Activated CD4-positive, alpha-beta T cell treated with anti-CD3 and anti-CD28 coated beads, Interleukin-2, amount 50 U/mL, for 1 hour (primary cell): ENCODE results near the gene BRIP1.
"Not testable (repeated sequence)": the region's sequence is repeated elsewhere in the genome, so short reads cannot be mapped to it uniquely, and the experiment has no call there.

Experiments
- DNase-seq: peaks from one replicate; pipeline ENCODE4 v3.0.0-alpha.2; 2020

The BRIP1 gene

GRCh38 chr17:61754124-61754523, 109.2 kb downstream of the BRIP1 start:
- no peak for DNase-seq

DNA sequence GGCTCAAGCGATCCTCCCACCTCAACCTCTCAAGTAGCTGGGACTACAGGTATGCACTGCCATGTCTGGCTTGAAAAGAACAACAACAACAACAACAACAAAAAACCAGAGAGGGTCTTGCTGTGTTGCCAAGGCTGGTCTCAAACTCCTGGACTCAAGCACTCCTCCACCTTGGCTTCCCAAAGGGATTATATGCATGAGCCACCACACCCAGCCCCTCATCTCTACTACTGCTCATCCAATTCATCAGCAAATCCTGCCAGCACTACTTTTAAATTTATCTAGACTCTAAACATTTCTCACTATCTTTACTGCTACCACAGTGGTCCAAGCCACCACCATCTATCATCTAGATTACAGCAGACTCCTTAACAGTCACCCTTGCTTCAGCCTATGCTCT, 109.6 kb downstream of the BRIP1 start:
- DNase-seq = no peak

DNA sequence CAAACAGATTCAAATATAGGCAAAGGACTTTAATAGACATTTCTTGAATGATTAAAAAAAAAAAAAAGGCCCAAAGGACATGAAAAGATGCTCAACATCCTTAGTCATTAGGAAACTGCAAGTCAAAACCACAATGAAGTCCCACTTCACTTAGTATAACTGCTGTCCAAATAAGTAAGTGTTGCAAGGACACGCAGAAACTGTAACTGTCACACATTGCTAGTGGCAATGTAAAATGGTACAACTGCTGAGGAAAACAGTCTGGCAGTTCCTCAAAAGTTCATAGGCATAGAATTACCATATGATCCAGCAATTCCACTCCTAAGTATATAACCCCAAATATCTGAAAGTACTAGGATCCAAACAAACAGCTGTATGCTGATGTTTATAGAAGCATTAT, 112.7 kb downstream of the BRIP1 start:
- no peak for DNase-seq

GRCh38 chr17:61749823-61750404, 113.4 kb downstream of the BRIP1 start:
- no peak for DNase-seq

DNA sequence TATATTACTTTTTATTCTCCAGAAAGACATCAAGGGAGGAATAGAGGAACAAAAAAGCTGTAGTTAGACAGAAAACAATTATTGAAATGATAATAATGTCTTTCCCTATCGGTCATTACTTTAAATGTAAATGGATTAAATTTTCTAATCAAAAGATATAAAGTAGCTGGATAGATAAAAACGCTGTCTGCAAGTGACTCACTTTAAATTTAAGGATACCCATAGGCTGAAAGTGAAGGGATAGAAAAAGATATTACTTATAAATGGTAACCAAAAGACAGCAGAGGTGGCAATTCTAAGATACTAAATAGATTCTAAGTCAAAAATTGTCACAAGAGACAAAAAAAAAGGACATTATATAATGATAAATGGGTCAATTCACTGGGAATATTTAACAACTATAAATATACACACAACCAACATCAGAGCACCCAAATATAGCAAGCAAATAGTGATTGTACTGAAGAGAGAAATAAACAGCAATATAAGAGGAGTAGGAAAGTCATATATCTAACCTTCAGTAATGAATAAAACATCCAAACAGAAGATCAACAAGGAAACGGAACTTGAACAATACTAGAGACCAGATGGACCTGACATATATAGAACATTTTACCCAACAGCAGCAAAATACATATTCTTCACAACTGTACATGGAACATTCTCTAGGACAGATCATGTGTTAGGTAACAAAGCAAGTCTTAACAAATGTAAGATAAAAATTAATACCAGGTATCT, 116.9 kb downstream of the BRIP1 start:
- DNase-seq = no peak

DNA sequence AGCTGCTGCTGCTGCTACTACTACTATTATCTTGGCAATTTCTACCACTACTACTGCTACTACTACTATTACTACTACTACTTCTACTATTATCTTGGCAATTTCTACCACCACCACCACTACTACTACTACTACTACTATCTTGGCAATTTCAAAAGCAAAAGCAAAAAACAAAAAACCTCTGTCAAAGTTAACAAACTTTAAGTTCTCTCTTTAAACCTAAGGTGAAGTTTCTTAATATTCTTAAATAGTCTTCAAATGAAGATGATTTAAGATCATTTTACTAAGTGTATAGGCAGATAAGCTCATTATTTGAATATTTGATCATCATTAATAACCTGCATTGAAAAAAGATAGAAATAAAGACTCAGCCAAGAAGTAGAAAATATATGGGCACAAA, 118.5 kb downstream of the BRIP1 start:
- DNase-seq = no peak

- DNase-seq = no peak
Observed at GRCh38 chr17:61744252-61744651, 119.1 kb downstream of the BRIP1 start.

DNA sequence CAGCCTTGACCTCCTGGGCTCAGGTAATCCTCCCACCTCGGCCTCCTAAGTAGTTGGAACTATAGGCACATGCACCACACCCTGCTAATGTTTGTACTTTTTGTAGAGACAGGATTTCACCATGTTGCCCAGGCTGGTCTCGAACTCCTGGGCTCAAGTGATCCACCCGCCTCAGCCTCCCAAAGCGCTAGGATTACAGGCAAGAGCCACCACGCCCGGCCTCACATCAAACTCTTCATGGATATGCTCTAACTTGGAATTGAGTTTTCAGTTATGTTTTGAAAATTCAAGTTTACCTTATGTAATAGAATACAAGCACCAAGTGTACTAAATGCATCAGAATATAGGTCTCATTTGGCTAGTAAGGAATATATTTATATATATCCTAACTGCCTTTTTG, 119.6 kb downstream of the BRIP1 start:
- DNase-seq = no peak

- no peak for DNase-seq
Observed at GRCh38 chr17:61739002-61739401, 124.3 kb downstream of the BRIP1 start.

DNA sequence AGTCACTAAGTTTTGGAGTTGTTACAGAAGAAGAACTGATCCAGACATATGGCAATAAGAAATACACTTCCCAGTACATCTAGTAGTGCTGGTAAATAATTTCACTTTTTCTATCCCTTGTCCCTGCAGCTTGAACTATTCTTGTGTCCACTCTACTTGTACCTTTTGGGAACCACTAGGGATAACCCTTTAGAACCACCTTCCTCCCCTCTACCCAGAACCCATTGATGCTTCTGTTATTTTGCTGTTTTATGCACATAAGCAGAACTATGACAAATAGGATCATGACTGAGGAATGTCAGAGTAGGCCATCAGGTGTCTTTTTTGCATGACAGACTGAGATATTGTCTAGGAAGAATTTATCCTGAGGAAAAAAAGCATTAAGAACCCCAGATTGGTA, 125.1 kb downstream of the BRIP1 start:
- no peak for DNase-seq

DNA sequence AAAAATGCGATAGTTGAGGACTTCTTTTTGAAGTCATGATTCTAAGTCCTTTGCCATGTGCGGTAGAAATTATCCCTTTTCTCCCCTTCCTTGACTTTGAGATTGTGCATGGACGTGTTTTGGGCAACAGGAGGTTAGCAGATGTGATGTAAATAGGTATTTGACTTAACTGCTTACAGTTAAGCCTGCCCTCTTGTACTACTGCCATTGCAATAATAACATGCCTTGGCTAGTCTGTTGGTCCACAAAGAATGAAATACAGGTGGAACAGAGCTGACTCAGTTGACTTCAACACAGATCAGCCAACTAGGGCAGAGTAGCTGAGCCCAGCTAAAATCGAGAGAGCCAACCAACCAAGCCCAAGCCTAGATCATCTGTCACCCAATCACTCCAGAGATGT, 125.5 kb downstream of the BRIP1 start:
- no peak for DNase-seq

DNA sequence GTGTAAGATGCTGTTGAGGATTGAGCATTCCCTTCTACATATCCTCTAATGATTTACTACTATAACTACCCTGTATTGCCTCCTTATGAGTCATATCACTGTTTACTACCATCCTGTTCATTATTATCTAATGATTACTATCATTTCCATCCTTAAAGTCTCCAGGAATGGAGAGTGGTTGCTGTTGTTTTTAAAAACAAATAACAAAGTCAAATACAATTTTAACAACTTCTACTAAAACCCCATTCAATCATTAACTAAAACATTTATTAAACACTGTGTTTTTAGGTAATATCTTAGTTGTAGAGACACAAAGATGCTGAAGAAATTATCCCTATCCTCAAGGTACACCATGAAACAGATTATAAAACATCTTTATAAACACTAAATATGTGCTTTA, 126.9 kb downstream of the BRIP1 start:
- no peak for DNase-seq

DNA sequence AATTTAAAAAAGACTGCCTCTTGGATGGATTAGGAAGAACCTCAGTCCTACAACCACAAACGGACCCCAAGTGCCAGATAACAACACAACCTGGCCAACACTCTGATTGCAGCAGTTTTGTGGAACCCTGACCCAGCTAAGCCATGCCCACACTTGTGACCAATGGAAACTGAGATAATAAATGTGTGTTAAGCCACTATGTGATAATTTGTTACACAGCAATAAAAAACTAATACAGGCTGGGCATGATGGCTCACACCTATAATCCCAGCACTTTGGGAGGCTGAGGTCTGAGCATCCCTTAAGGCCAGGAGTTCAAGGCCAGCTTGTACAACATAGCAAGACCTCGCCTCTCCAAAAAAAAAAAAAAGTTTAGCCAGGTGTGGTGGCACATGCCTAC, 127.5 kb downstream of the BRIP1 start:
- no peak for DNase-seq

- DNase-seq = no peak
Observed at GRCh38 chr17:61734466-61734865, 128.9 kb downstream of the BRIP1 start.

DNA sequence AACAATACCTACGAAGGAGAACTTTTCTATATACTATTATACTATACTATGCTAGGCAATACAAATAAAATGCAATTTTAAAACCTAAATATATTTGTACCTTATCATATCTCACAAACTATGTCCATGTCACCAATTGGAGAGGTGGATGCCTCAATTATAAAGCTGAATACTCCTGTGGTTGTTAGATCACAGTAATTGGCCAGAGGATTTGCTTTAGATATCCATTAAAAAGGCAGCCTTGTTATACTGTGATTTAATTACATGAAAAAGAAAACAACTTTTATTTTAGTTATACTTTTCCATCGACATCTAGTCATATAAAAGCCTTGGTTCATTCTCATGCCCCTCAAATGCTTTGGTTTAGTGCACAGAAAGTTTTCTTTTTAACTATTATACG, 129.3 kb downstream of the BRIP1 start:
- no peak for DNase-seq

- no peak for DNase-seq
Observed at GRCh38 chr17:61733021-61733420, 130.3 kb downstream of the BRIP1 start.

GRCh38 chr17:61732169-61732568, 131.2 kb downstream of the BRIP1 start:
- DNase-seq = no peak

DNA sequence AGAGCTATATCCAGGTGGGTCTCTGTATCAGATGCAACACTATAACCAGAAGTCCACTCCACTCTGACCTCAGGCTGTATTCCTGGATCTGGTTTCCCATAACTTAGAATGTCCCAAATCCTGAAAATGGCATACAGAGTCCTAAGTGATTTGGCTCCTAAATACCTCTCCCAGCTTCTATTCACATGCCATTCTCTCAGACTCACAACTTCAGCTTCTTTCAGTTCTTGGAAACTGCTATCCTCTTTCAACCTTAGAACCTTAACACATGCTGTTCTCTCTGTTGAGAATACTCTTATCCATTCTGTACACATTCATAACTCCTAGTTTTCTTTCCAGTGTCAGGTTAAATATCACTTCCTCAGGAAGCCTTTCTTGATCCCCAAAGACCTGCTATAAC, 132.0 kb downstream of the BRIP1 start:
- no peak for DNase-seq

GRCh38 chr17:61729690-61730268, 133.5 kb downstream of the BRIP1 start:
- DNase-seq = no peak

GRCh38 chr17:61728297-61728836, 135.0 kb downstream of the BRIP1 start:
- DNase-seq = no peak

GRCh38 chr17:61727798-61728197, 135.5 kb downstream of the BRIP1 start:
- DNase-seq = not testable (repeated sequence)

- no peak for DNase-seq
Observed at GRCh38 chr17:61726977-61727376, 136.4 kb downstream of the BRIP1 start.

DNA sequence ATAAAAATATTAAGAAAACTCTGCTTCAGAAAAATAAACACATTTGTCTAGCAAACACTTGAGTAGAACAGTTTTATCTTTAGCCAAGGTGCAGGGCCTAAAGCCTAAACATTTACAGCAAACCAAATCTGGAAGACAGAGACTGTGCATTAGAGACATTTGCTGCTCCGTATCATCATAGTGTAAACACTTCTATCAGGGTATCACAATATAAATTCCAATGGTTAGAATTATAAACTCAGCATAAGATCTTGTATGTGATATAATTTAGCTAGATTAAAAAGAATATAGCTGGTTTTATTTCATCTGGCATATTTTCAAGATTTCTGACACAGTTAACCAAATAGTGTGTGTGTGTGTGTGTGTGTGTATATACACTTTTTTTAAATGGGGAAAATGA, 138.6 kb downstream of the BRIP1 start:
- no peak for DNase-seq

DNA sequence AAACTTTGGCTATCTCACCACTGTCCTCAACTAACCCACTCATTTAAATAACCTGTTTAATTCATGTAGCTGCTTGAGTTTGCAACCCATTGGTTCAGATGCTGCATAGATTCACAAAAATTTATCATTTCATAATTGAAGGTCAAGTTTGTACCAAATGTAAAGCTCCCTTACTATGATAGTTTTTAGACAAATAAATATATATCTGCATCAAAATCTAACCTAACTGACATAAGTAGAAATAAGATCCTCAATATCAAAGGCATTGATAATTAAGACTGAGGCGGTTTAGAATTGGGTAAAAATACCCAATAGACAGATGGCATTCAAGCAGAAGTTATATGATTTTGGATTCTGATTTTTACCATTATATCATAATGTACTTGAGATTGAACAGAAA, 139.4 kb downstream of the BRIP1 start:
- DNase-seq = no peak
